Sigmoid colon (tissue), 4 donors: ENCODE data around the gene MRPS35.

Experiments used
- CTCF ChIP-seq, 4 experiments: fragments of 450-650 bp in 3 of 4; fragments of 200-600 bp in 1 of 4; IDR thresholded peaks; one replicate each; pipeline ENCODE4 v1.5.1; 2016 to 2019; ENCODE audit warnings: antibody characterized with exemption in 4 of 4, mild to moderate bottlenecking in 3 of 4, moderate library complexity in 2 of 4
- POLR2A ChIP-seq, 2 donors: fragments of 450-650 bp; IDR thresholded peaks; one replicate each; pipeline ENCODE4 v1.6.1; 2016; ENCODE audit warnings: antibody characterized with exemption in 2 of 2, mild to moderate bottlenecking in 2 of 2, moderate library complexity in 2 of 2
- POLR2AphosphoS5 ChIP-seq, 4 donors: sonication (generic); formaldehyde crosslinking; IDR thresholded peaks; one replicate each; pipeline ENCODE4 v1.6.1; 2017; ENCODE audit warnings: antibody characterized with exemption in 4 of 4

- TF ChIP-seq CTCF (IDR thresholded peaks at IDR 0.05) (no peak), POLR2A (IDR thresholded peaks at IDR 0.05) (no peak), POLR2AphosphoS5 (IDR thresholded peaks at IDR 0.05) (no peak)
Observed at GRCh38 chr12:27796128-27796527, 85.5 kb downstream of the MRPS35 start.
